WERI-Rb-1 (cell line): ENCODE results near the gene NPTXR.

Experiments used
- DNase-seq: peaks from one replicate; pipeline ENCODE4 v3.0.0-alpha.2; 2020
- H3K27ac ChIP-seq: fragments of 250-450 bp; sonication (Bioruptor Pico); 2 replicates; pipeline ENCODE4 v1.5.1; 2020; ENCODE audit warnings: mild to moderate bottlenecking, moderate library complexity
- H3K27me3 ChIP-seq: fragments of 250-450 bp; sonication (Bioruptor Pico); 2 replicates; pipeline ENCODE4 v1.5.1; 2021; ENCODE audit warnings: mild to moderate bottlenecking, low read depth, moderate library complexity; ENCODE audit not compliant: insufficient read depth, severe bottlenecking
- H3K36me3 ChIP-seq: fragments of 250-450 bp; sonication (Bioruptor Pico); 2 replicates; pipeline ENCODE4 v1.5.1; 2020; ENCODE audit warnings: mild to moderate bottlenecking, moderate library complexity
- H3K4me3 ChIP-seq: 2 replicates; pipeline ENCODE4 v1.5.1; 2011; ENCODE audit warnings: low read depth, mild to moderate bottlenecking, control low read depth, low read length
- H3K9me3 ChIP-seq: fragments of 250-450 bp; sonication (Bioruptor Pico); 2 replicates; pipeline ENCODE4 v1.5.1; 2021; ENCODE audit warnings: mild to moderate bottlenecking, moderate library complexity; ENCODE audit not compliant: severe bottlenecking
- CTCF ChIP-seq: IDR thresholded peaks from 2 replicates; pipeline ENCODE4 v1.5.1; 2011; ENCODE audit warnings: low read depth, mild to moderate bottlenecking, control low read depth, inconsistent platforms, low read length

Gene NPTXR

GRCh38 chr22:38799265-38800002 is 44.4 kb downstream of the NPTXR start:
- DNase-seq, result no peak
- Histone ChIP-seq H3K36me3 (no peaks in the 10 kb centered on the region), H3K4me3 (no peak overlapping the region), H3K27ac (no peak overlapping the region), H3K27me3 (no peaks in the 10 kb centered on the region), H3K9me3 (peaks cover 5% of the 10 kb centered on the region)
- no peak for TF ChIP-seq CTCF

GRCh38 chr22:38798496-38798895 is 45.3 kb downstream of the NPTXR start:
- Histone ChIP-seq H3K36me3 (no peaks in the 10 kb centered on the region), H3K9me3 (peaks cover 5% of the 10 kb centered on the region), H3K27me3 (no peaks in the 10 kb centered on the region), H3K4me3 (no peak overlapping the region), H3K27ac (no peak overlapping the region)
- DNase-seq, result no peak
- TF ChIP-seq CTCF, result no peak

GRCh38 chr22:38796262-38796957 is 47.4 kb downstream of the NPTXR start:
- no peak for DNase-seq
- H3K27me3 ChIP-seq, result no peaks in the 10 kb centered on the region
- TF ChIP-seq CTCF, result no peak
- H3K27ac ChIP-seq, result no peak overlapping the region
- peaks cover 5% of the 10 kb centered on the region for H3K9me3 ChIP-seq
- H3K4me3 ChIP-seq, result no peak overlapping the region
- H3K36me3 ChIP-seq, result no peaks in the 10 kb centered on the region

- Histone ChIP-seq H3K36me3 (no peaks in the 10 kb centered on the region), H3K9me3 (peaks cover 5% of the 10 kb centered on the region), H3K27ac (no peak overlapping the region), H3K27me3 (no peaks in the 10 kb centered on the region), H3K4me3 (no peak overlapping the region)
- no peak for DNase-seq
- TF ChIP-seq CTCF, result no peak
Measured at GRCh38 chr22:38795569-38795968, 48.3 kb downstream of the NPTXR start.

GRCh38 chr22:38793721-38794466 is 49.9 kb downstream of the NPTXR start, which contains the start of gene DNAL4:
Gene DNAL4, minus strand, starts transcription at chr22:38794143. Its CDS starts 11,412 bp downstream, at chr22:38782731.
- H3K36me3 ChIP-seq, result no peaks in the 10 kb centered on the region
- H3K9me3 ChIP-seq, result no peaks in the 10 kb centered on the region
- H3K27ac ChIP-seq, result peak within 1 kb of the TSS; percentile 49; the same call in 1 of the 2 replicates
- DNase-seq, result peak; percentile 94
- H3K4me3 ChIP-seq, result peak within 1 kb of the TSS; percentile 56
- H3K27me3 ChIP-seq, result no peaks in the 10 kb centered on the region
- no peak for TF ChIP-seq CTCF
